Activated CD4-positive, alpha-beta T cell treated with anti-CD3 and anti-CD28 coated beads for 4 hours (primary cell): ENCODE measurements around the gene PRKN.
"Not testable (repeated sequence)": the region's sequence is repeated elsewhere in the genome, so short reads cannot be mapped to it uniquely, and the experiment has no call there.

ENCODE experiments used
- DNase-seq, 2 donors: peaks; one replicate each; pipeline ENCODE4 v3.0.0-alpha.2; 2020

PRKN gene

DNA sequence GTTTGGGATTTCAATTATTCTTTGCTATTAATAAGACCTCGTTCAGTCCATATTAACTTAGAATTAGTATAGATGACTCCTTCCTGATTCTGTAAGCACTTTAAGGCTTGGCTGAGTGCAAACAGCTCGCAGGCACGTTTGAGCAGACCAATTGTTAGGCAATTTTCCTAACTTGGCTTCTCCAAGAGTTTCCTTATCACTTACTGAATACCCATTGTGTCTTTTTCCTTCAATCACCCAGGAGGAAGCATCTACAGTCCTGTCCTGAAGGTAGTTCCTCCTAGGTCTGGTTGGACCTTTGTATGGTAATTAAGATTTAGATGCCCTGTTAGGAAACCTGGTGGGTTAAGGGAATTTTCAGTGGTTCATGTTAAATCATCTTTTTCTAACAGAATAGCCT is 1414.1 kb downstream of the PRKN start:
- not testable (repeated sequence) for DNase-seq

DNA sequence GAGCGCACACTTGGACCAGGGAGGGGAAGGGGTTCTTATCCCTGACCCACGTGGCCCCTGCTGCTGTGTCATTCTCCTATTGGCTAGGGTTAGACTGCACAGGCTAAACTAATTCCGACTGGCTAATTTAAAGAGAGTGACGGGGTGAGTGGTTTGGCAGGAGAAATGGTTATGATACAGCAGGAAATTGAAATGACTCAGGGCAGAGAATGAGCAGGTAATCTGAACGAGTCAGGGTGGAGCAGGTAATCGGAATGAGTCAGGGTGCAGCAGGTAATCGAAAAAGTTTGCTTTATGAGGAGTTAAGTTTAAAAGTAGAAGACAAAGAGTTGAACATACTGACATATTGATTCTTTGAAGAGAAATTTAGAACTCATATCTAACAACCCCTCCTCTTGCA is 1417.8 kb downstream of the PRKN start:
- DNase-seq: not testable (repeated sequence)

DNA sequence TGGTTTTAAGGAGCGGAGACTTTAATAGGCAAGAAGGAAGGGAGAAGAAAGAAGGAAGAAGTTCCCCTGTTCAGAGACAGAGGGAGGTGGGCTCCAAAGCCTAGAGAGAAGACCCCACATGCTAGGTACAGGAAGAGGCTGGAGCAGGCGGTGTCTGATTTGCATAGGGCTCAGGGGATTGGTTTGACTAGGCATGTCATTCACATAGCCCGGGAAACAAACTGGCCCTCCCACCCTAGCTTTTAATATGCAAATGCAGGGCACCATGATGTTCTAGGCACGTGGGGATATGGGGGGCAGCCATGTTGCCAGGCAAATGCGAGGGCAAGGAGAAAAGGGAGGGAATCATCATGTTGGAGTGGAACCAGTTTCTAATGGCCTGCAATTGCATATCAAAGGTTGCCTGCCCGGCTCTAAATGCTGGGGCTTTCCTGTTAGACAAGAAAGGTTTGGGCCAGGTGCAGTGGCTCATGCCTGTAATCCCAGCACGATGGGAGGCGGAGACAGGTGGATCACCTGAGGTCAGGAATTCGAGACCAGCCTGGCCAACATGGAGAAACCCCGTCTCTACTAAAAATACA is 1419.4 kb downstream of the PRKN start:
- no peak for DNase-seq

DNA sequence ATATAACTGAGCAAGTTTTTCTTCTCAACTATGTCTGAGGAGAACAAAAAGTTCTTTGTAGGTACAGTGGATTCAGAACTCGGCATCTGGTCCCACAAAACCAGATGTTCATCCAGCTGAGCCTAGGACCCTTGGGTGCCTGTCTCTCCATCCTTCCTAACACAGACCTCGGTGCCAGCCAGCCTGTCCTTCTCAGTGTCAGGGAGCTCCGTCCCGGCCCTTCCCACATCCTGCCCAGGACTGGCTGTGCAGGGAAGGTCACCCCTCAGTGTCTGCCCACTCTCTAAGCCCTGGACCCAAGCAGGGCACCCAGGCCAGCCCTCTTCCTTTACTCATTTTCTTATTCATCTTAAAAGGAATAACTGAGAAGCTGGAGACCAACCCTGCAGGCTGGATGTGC is 1421.7 kb downstream of the PRKN start:
- no peak for DNase-seq

DNA sequence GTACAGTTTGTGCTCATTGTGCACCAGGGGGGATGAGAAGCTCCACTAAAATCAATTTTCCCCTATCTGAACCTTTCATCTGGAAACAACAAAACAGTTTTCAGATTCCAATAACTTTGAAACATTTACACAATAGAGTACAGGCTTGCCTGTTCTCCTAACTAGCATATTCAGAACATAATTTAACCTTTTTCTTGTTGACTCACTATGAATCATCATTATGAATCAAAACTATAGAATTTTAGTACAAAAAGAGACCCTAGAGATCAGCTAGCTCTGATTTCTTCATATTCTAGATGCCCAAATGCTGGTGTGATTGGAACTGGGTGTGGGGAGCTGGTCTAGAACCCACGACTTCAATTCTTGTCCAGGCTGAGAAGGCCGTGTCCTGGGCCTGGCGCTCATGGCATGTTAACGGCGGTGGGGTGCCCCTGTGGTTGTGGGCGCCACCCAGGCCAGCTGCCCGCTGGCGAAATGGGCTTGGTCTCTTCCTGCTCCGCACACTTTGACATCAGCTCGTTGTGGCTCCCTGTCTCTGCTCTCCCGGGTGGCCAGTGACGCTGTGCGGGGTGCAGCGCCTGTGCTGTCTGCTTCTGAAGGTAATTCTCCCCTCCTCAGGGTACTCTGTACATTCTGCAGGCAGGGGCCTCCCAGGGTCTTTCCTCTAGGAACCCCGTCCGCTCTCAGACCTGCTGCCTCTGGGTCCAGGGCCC is 1423.8 kb downstream of the PRKN start:
- no peak for DNase-seq

- DNase-seq: no peak
Measured at GRCh38 chr6:161302949-161303348, 1424.6 kb downstream of the PRKN start.

GRCh38 chr6:161301338-161301737 is 1426.2 kb downstream of the PRKN start:
- DNase-seq: no peak

DNA sequence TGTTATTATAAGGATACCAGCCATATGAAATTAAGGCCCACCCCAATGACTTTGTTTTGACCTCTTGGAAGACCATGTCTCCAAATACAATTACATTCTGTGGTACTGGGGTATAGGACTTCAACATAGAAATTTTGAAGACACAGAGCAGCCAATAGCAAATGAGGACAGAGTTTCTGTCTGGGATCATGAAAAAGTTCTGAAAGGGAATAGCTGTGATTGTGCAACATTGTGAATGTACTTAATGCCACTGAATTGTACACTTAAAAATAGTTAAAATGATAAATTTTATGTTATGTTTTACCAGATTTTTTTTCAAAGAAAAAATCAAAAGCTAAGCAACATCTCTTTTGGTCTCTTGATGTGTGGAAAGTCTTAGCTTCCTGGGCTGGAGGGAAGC is 1426.7 kb downstream of the PRKN start:
- no peak for DNase-seq

GRCh38 chr6:161299726-161300125 is 1427.8 kb downstream of the PRKN start:
- no peak for DNase-seq
